ENCODE measurements around the gene DLAT.
"Not testable (repeated sequence)": the region's sequence is repeated elsewhere in the genome, so short reads cannot be mapped to it uniquely, and the experiment has no call there.

The DLAT gene

GRCh38 chr11:112005422-112006094 lies 19.6 kb upstream of the DLAT start:
- DNase-seq: no peak

- not testable (repeated sequence) for DNase-seq
These were observed 19.1 kb upstream of the DLAT start for GRCh38 chr11:112006095-112006441.

- not testable (repeated sequence) for DNase-seq
These were observed 13.8 kb upstream of the DLAT start for GRCh38 chr11:112011451-112011850.

GRCh38 chr11:112012874-112013273 lies 12.3 kb upstream of the DLAT start:
- DNase-seq: no peak

GRCh38 chr11:112013497-112014164 lies 11.6 kb upstream of the DLAT start:
- DNase-seq: no peak

GRCh38 chr11:112016088-112016764 lies 9.0 kb upstream of the DLAT start:
- no peak for DNase-seq

GRCh38 chr11:112016765-112017376 lies 8.3 kb upstream of the DLAT start:
- no peak for DNase-seq

- no peak for DNase-seq
These were observed 7.7 kb upstream of the DLAT start for GRCh38 chr11:112017538-112017937.

- DNase-seq: no peak
These were observed 6.1 kb upstream of the DLAT start for GRCh38 chr11:112019066-112019465.

- no peak for DNase-seq
These were observed 2.1 kb upstream of the DLAT start for GRCh38 chr11:112023104-112023503.

GRCh38 chr11:112024178-112024772 lies 933 bp upstream of the DLAT start:
- no peak for DNase-seq

- DNase-seq: no peak
These were observed 499 bp downstream of the DLAT start for GRCh38 chr11:112025707-112026106.

- not testable (repeated sequence) for DNase-seq
These were observed 1.7 kb downstream of the DLAT start for GRCh38 chr11:112026784-112027410.

- no peak for DNase-seq
These were observed 4.3 kb downstream of the DLAT start for GRCh38 chr11:112029460-112029859.

GRCh38 chr11:112033902-112034301 lies 8.7 kb downstream of the DLAT start:
- no peak for DNase-seq

GRCh38 chr11:112037527-112037926 lies 12.3 kb downstream of the DLAT start:
- no peak for DNase-seq

- no peak for DNase-seq
These were observed 17.2 kb downstream of the DLAT start for GRCh38 chr11:112042161-112042960.

- DNase-seq: no peak
These were observed 17.7 kb downstream of the DLAT start for GRCh38 chr11:112042961-112043304.

- no peak for DNase-seq
These were observed 19.8 kb downstream of the DLAT start for GRCh38 chr11:112044961-112045360.

- DNase-seq: not testable (repeated sequence)
These were observed 21.4 kb downstream of the DLAT start for GRCh38 chr11:112046647-112047046.

- DNase-seq: not testable (repeated sequence)
These were observed 23.0 kb downstream of the DLAT start for GRCh38 chr11:112048256-112048655.

GRCh38 chr11:112049777-112050176 lies 24.6 kb downstream of the DLAT start:
- no peak for DNase-seq

Data from NCI-H446 treated with DMSO at 0.1 percent for 48 hours (cell line).